ENCODE data around the gene TOMM34. TPM values are rescaled to one million over a fixed set of nuclear protein-coding genes. Genes with fewer than 3 reads are reported as not detected.

TOMM34 gene
- total RNA-seq, 1 experiment from 2014 or later: 30.6 TPM

DNA sequence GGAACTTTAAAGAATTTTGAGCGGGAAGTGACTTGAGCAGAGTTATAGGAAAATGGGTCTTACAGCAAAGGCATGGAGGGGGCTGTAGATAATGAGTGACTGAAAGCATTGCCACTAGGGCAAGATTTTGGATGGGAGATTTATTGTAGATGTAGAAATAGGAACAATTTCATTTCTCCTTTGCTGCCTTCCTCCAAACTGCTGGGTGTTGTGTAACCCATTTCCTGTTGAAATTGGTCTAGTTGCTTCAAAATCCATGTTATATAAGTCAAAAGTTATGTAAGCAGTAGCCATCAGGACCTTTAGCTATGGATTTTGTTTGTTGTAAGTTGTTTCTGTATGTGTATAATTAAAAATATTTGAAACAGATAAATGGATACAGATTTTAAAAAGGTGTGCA is 63.6 kb downstream of the TOMM34 start:
- Histone ChIP-seq H3K27me3 (ENCODE audit: control insufficient read depth, insufficient read depth, low read length) (no peaks in the 10 kb centered on the region), H3K36me3 (ENCODE audit: control insufficient read depth, insufficient read depth, low read length) (no peaks in the 10 kb centered on the region; the same call in 1 of the 2 replicates), H3K4me3 (ENCODE audit: low read depth in 2 of 2, low read length in 2 of 2) (no peak overlapping the region), H3K4me1 (ENCODE audit: control insufficient read depth, insufficient read depth, low read length) (peaks cover 6% of the 10 kb centered on the region; the same call in 1 of the 2 replicates), H3K9me3 (ENCODE audit: control insufficient read depth, insufficient read depth, low read depth, low read length) (no peaks in the 10 kb centered on the region), H3K27ac (ENCODE audit: low read length) (no peak overlapping the region)
- DNase-seq (ENCODE audit: low read depth, low spot score) (no peak), ATAC-seq (no peak)
- intact Hi-C loops (cut with micrococcal nuclease; ENCODE audit: unreplicated experiment): no loop called here
- CTCF ChIA-PET: no interaction called here
- no peak for TF ChIP-seq SIN3A (IDR thresholded peaks at IDR 0.05; ENCODE audit: borderline replicate concordance, insufficient read depth, low read depth, low read length)
- TF ChIP-seq, protein P1, sequence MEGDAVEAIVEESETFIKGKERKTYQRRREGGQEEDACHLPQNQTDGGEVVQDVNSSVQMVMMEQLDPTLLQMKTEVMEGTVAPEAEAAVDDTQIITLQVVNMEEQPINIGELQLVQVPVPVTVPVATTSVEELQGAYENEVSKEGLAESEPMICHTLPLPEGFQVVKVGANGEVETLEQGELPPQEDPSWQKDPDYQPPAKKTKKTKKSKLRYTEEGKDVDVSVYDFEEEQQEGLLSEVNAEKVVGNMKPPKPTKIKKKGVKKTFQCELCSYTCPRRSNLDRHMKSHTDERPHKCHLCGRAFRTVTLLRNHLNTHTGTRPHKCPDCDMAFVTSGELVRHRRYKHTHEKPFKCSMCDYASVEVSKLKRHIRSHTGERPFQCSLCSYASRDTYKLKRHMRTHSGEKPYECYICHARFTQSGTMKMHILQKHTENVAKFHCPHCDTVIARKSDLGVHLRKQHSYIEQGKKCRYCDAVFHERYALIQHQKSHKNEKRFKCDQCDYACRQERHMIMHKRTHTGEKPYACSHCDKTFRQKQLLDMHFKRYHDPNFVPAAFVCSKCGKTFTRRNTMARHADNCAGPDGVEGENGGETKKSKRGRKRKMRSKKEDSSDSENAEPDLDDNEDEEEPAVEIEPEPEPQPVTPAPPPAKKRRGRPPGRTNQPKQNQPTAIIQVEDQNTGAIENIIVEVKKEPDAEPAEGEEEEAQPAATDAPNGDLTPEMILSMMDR (IDR thresholded peaks at IDR 0.05): no peak
- TF ChIP-seq, protein P2, sequence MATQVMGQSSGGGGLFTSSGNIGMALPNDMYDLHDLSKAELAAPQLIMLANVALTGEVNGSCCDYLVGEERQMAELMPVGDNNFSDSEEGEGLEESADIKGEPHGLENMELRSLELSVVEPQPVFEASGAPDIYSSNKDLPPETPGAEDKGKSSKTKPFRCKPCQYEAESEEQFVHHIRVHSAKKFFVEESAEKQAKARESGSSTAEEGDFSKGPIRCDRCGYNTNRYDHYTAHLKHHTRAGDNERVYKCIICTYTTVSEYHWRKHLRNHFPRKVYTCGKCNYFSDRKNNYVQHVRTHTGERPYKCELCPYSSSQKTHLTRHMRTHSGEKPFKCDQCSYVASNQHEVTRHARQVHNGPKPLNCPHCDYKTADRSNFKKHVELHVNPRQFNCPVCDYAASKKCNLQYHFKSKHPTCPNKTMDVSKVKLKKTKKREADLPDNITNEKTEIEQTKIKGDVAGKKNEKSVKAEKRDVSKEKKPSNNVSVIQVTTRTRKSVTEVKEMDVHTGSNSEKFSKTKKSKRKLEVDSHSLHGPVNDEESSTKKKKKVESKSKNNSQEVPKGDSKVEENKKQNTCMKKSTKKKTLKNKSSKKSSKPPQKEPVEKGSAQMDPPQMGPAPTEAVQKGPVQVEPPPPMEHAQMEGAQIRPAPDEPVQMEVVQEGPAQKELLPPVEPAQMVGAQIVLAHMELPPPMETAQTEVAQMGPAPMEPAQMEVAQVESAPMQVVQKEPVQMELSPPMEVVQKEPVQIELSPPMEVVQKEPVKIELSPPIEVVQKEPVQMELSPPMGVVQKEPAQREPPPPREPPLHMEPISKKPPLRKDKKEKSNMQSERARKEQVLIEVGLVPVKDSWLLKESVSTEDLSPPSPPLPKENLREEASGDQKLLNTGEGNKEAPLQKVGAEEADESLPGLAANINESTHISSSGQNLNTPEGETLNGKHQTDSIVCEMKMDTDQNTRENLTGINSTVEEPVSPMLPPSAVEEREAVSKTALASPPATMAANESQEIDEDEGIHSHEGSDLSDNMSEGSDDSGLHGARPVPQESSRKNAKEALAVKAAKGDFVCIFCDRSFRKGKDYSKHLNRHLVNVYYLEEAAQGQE (IDR thresholded peaks at IDR 0.05; ENCODE audit: insufficient read depth in 1 of 2, low read depth in 2 of 2, low read length in 1 of 2): no peak
- no peak for TF ChIP-seq TCF7L2 (IDR thresholded peaks at IDR 0.05; ENCODE audit: low read depth, low read length)
- TF ChIP-seq POLR2AphosphoS5 (IDR thresholded peaks at IDR 0.05; ENCODE audit: low read depth, low read length): no peak
- POLR2A ChIA-PET: no interaction called here
- no TSS peak for BruUV-seq (replicated peaks)
- in situ Hi-C loops (cut with HindIII; ENCODE audit: low pct_unique_long_range_greater_than_20kb, low sequenced_read_pairs): no loop called here

DNA sequence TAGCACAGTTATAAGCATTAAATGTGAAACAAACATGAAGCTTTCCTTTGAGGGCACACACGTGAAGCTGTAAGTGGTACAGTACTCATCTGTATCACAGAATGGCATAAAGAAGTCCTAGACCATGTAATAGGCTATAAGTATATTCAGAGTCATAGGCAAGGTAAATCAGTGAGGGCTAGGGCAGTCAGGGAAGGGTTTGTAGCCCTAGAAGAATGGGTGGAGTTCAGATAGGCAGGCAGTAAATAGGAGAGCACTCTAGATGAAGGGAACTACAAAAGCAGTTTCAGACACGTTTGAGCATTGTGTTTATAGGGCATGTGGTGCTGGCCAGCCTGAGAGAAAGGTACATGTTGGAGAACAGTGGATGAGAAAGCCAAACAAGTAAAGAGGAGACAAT is 65.2 kb downstream of the TOMM34 start:
- DNase-seq (ENCODE audit: low read depth, low spot score) (no peak), ATAC-seq (no peak)
- Histone ChIP-seq H3K9me3 (ENCODE audit: control insufficient read depth, insufficient read depth, low read depth, low read length) (no peaks in the 10 kb centered on the region), H3K36me3 (ENCODE audit: control insufficient read depth, insufficient read depth, low read length) (no peaks in the 10 kb centered on the region; the same call in 1 of the 2 replicates), H3K4me3 (ENCODE audit: low read depth in 2 of 2, low read length in 2 of 2) (no peak overlapping the region), H3K27me3 (ENCODE audit: control insufficient read depth, insufficient read depth, low read length) (no peaks in the 10 kb centered on the region), H3K27ac (ENCODE audit: low read length) (no peak overlapping the region), H3K4me1 (ENCODE audit: control insufficient read depth, insufficient read depth, low read length) (peaks cover 7% of the 10 kb centered on the region)
- in situ Hi-C loops (cut with HindIII; ENCODE audit: low pct_unique_long_range_greater_than_20kb, low sequenced_read_pairs) (no loop called here), intact Hi-C loops (cut with micrococcal nuclease; ENCODE audit: unreplicated experiment) (no loop called here)
- CTCF ChIA-PET: no interaction called here
- TF ChIP-seq POLR2AphosphoS5 (IDR thresholded peaks at IDR 0.05; ENCODE audit: low read depth, low read length) (no peak), SIN3A (IDR thresholded peaks at IDR 0.05; ENCODE audit: borderline replicate concordance, insufficient read depth, low read depth, low read length) (no peak), TCF7L2 (IDR thresholded peaks at IDR 0.05; ENCODE audit: low read depth, low read length) (no peak)
- TF ChIP-seq, protein P2 (IDR thresholded peaks at IDR 0.05; ENCODE audit: insufficient read depth in 1 of 2, low read depth in 2 of 2, low read length in 1 of 2): no peak
- TF ChIP-seq, protein P1 (IDR thresholded peaks at IDR 0.05): no peak
- POLR2A ChIA-PET: no interaction called here
- BruUV-seq (replicated peaks): no TSS peak

Other genes with a start within 250 kb of the TOMM34 start
- 15.2 TPM for gene CCN5, start 245.0 kb downstream of the TOMM34 start, total RNA-seq (2021; ENCODE audit: unreplicated experiment)
- gene KCNK15, start 214.5 kb downstream of the TOMM34 start, total RNA-seq (2021; ENCODE audit: unreplicated experiment): 7.4 TPM
- 4.0 TPM for gene RIMS4, start 149.9 kb downstream of the TOMM34 start, total RNA-seq (2021; ENCODE audit: unreplicated experiment)
- 267 TPM for gene YWHAB, start 74.7 kb downstream of the TOMM34 start, total RNA-seq (2021; ENCODE audit: unreplicated experiment)
- 102 TPM for gene PABPC1L, start 50.3 kb downstream of the TOMM34 start, total RNA-seq (2021; ENCODE audit: unreplicated experiment)
- gene STK4, start 6.1 kb upstream of the TOMM34 start, total RNA-seq (2021; ENCODE audit: unreplicated experiment): 50.2 TPM
- not detected for gene KCNS1, start 140.7 kb upstream of the TOMM34 start, total RNA-seq (2021; ENCODE audit: unreplicated experiment)
- gene WFDC5, start 154.8 kb upstream of the TOMM34 start, total RNA-seq (2021; ENCODE audit: unreplicated experiment): not detected
- not detected for gene WFDC12, start 164.1 kb upstream of the TOMM34 start, total RNA-seq (2021; ENCODE audit: unreplicated experiment)
- not detected for gene PI3, start 214.5 kb upstream of the TOMM34 start, total RNA-seq (2021; ENCODE audit: unreplicated experiment)
- gene SEMG1, start 246.6 kb upstream of the TOMM34 start, total RNA-seq (2021; ENCODE audit: unreplicated experiment): not detected

Data from Panc1 (cell line).